ENCODE results near the gene CSRNP2. TPM values are rescaled to one million over a fixed set of nuclear protein-coding genes. Genes with fewer than 3 reads are reported as not detected.

CSRNP2 gene
- total and polyA plus RNA-seq, 2 of the 4 experiments (the other 2 are of a cell fraction), result 14.0 to 21.7 TPM

DNA sequence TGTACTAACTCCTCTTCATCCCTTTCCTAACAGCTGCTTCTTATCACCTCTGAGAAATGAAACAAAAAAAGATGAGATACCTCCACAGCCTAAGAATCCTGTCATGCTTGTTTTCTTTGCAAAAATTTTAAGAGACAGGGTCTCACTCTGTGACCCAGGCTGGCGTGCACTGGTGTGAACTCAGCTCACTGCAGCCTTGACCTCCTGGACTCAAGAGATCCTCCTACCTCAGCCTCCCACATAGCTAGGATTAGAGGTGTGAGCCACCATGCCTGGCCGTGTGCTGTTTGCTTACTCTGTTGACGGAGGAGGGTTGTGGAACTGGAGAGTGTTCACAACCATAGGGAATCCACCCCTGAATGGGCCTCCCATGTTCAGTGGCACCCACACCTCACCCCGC, 16.2 kb downstream of the CSRNP2 start:
- in situ Hi-C loops (cut with MboI; ENCODE audit: low sequenced_read_pairs), result no loop called here
- no peak overlapping the region for H4K91ac ChIP-seq (ENCODE audit: insufficient read depth, low read depth, low read length)
- peaks cover 62% of the 10 kb centered on the region for H3K36me3 ChIP-seq (ENCODE audit: control insufficient read depth, insufficient read depth, low read length)
- H2BK120ac ChIP-seq (ENCODE audit: low read depth, low read length), result no peak overlapping the region
- H2BK15ac ChIP-seq (ENCODE audit: low read depth, low read length), result no peak overlapping the region
- no peak overlapping the region for H3K56ac ChIP-seq (ENCODE audit: extremely low read depth, insufficient read depth, low read length)
- H3K23ac ChIP-seq (ENCODE audit: low read depth, low read length), result no peak overlapping the region
- no peak overlapping the region for H3K4me3 ChIP-seq (ENCODE audit: insufficient read depth, low read depth, low read length)
- H3K27ac ChIP-seq (ENCODE audit: insufficient read depth, low read length), result no peak overlapping the region
- H4K20me1 ChIP-seq (ENCODE audit: insufficient read depth, low read length), result peaks cover 16% of the 10 kb centered on the region; the same call in 1 of the 2 replicates
- H2AFZ ChIP-seq (replicated peaks; ENCODE audit: low read length, poor library complexity), result no peak overlapping the region
- H3K4me1 ChIP-seq (ENCODE audit: control insufficient read depth, insufficient read depth, low read length), result peaks cover 5% of the 10 kb centered on the region; the same call in 1 of the 2 replicates
- ATAC-seq (ENCODE audit: low read depth) (no peak), DNase-seq (no peak)
- H2AK9ac ChIP-seq (replicated peaks; ENCODE audit: low read depth, low read length, poor library complexity), result no peak overlapping the region
- no peak overlapping the region for H2AK5ac ChIP-seq (ENCODE audit: low read depth, low read length)
- ChIA-PET POLR2A (ENCODE audit: unreplicated experiment) (no interaction called here), CTCF (no interaction called here)
- no peak overlapping the region for H4K8ac ChIP-seq (ENCODE audit: low read depth in 2 of 2, low read length in 2 of 2)
- H3K79me1 ChIP-seq (ENCODE audit: low read depth in 1 of 2, low read length in 2 of 2), result peaks cover 11 to 36% of the 10 kb centered on the region in 2 experiments; a peak in 2 of 4 replicates
- H3K27me3 ChIP-seq (ENCODE audit: control insufficient read depth, insufficient read depth, low read length), result no peaks in the 10 kb centered on the region
- no peak for TF ChIP-seq SMC3 (IDR thresholded peaks at IDR 0.05; ENCODE audit: low read depth, low read length)
- TF ChIP-seq FOS (IDR thresholded peaks at IDR 0.05; ENCODE audit: low read depth, low read length), result no peak
- TF ChIP-seq CHD1 (IDR thresholded peaks at IDR 0.05; ENCODE audit: low read depth, low read length), result no peak
- TF ChIP-seq NFE2L2 (IDR thresholded peaks at IDR 0.05; ENCODE audit: low read depth, low read length), result no peak
- TF ChIP-seq, protein P1, sequence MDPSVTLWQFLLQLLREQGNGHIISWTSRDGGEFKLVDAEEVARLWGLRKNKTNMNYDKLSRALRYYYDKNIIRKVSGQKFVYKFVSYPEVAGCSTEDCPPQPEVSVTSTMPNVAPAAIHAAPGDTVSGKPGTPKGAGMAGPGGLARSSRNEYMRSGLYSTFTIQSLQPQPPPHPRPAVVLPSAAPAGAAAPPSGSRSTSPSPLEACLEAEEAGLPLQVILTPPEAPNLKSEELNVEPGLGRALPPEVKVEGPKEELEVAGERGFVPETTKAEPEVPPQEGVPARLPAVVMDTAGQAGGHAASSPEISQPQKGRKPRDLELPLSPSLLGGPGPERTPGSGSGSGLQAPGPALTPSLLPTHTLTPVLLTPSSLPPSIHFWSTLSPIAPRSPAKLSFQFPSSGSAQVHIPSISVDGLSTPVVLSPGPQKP (IDR thresholded peaks at IDR 0.05; ENCODE audit: borderline replicate concordance, low read depth, low read length), result no peak
- no peak for TF ChIP-seq MXI1 (IDR thresholded peaks at IDR 0.05; ENCODE audit: borderline replicate concordance, low read depth, low read length)
- no peak for TF ChIP-seq CEBPB (IDR thresholded peaks at IDR 0.05; ENCODE audit: low read depth, low read length)
- no peak for TF ChIP-seq POLR2A (IDR thresholded peaks at IDR 0.05; ENCODE audit: low read depth, low read length)
- TF ChIP-seq, protein P2, sequence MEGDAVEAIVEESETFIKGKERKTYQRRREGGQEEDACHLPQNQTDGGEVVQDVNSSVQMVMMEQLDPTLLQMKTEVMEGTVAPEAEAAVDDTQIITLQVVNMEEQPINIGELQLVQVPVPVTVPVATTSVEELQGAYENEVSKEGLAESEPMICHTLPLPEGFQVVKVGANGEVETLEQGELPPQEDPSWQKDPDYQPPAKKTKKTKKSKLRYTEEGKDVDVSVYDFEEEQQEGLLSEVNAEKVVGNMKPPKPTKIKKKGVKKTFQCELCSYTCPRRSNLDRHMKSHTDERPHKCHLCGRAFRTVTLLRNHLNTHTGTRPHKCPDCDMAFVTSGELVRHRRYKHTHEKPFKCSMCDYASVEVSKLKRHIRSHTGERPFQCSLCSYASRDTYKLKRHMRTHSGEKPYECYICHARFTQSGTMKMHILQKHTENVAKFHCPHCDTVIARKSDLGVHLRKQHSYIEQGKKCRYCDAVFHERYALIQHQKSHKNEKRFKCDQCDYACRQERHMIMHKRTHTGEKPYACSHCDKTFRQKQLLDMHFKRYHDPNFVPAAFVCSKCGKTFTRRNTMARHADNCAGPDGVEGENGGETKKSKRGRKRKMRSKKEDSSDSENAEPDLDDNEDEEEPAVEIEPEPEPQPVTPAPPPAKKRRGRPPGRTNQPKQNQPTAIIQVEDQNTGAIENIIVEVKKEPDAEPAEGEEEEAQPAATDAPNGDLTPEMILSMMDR (conservative IDR thresholded peaks at IDR 0.05; ENCODE audit: low read depth, low read length), result no peak
- no peak overlapping the region for H3K14ac ChIP-seq (replicated peaks; ENCODE audit: low read depth, low read length)
- dilution Hi-C loops (cut with HindIII; ENCODE audit: low sequenced_read_pairs, unreplicated experiment), result no loop called here
- H2BK20ac ChIP-seq (ENCODE audit: low read depth, low read length), result no peak overlapping the region
- BruUV-seq (replicated peaks), result no TSS peak
- H4K5ac ChIP-seq (ENCODE audit: low read depth, low read length), result no peak overlapping the region
- intact Hi-C loops (cut with micrococcal nuclease), result no loop called here
- H3K18ac ChIP-seq (ENCODE audit: low read depth, low read length), result no peak overlapping the region
- H3K4ac ChIP-seq (ENCODE audit: low read depth, low read length), result no peak overlapping the region
- H3K4me2 ChIP-seq (ENCODE audit: low read depth, low read length), result no peak overlapping the region
- no peak overlapping the region for H2BK5ac ChIP-seq (ENCODE audit: low read depth, low read length, poor library complexity, severe bottlenecking)
- no peak overlapping the region for H3K9ac ChIP-seq (ENCODE audit: low read depth, low read length)
- H3K9me3 ChIP-seq (ENCODE audit: control insufficient read depth, insufficient read depth, low read length), result no peaks in the 10 kb centered on the region
- WGBS, 2 experiments (ENCODE audit: extremely low coverage in 2 of 2, insufficient read length in 1 of 2), result 83% methylated on average over 1 of the region's 4 CpGs; no CpG with 5 or more reads in 1 of the 2 experiments
- peaks cover 9% of the 10 kb centered on the region; the same call in 1 of the 2 replicates for H3K9me1 ChIP-seq (ENCODE audit: insufficient read depth, low read length)
